ENCODE results near the gene SYK.

DNA sequence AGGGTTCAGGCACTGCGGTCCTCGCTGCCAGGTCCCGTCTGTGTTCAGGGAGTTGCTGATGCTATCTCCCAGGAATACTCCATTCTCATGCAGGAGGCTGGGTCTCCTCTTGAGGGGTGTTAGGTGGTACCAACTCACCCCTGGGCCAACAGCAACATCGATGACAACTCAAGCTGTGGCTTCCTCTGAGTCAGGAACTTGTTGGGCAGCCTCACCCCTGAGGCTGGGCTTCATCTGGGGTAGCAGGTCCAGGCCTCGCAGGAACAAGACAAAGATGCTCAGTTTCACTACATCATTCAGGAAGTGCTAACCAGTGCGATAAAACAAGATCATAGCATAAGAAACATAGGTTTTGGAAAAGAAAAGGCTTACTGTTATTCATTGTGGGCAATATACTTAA is 125.9 kb downstream of the SYK start:
- TF ChIP-seq POLR2AphosphoS5 (IDR thresholded peaks at IDR 0.05) (no peak), POLR2A (IDR thresholded peaks at IDR 0.05) (no peak)
- TF ChIP-seq, protein P1, sequence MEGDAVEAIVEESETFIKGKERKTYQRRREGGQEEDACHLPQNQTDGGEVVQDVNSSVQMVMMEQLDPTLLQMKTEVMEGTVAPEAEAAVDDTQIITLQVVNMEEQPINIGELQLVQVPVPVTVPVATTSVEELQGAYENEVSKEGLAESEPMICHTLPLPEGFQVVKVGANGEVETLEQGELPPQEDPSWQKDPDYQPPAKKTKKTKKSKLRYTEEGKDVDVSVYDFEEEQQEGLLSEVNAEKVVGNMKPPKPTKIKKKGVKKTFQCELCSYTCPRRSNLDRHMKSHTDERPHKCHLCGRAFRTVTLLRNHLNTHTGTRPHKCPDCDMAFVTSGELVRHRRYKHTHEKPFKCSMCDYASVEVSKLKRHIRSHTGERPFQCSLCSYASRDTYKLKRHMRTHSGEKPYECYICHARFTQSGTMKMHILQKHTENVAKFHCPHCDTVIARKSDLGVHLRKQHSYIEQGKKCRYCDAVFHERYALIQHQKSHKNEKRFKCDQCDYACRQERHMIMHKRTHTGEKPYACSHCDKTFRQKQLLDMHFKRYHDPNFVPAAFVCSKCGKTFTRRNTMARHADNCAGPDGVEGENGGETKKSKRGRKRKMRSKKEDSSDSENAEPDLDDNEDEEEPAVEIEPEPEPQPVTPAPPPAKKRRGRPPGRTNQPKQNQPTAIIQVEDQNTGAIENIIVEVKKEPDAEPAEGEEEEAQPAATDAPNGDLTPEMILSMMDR (IDR thresholded peaks at IDR 0.05), result no peak

Measured in stomach (tissue), 4 donors.